AG10803 (cell line): ENCODE measurements around the gene ZSWIM8.

ENCODE experiments used
- DNase-seq: peaks from one replicate; pipeline ENCODE4 v3.0.0; 2010; ENCODE audit warnings: low read depth
- H3K4me3 ChIP-seq: 2 replicates; pipeline ENCODE4 v1.5.1; 2011; ENCODE audit warnings: mild to moderate bottlenecking, low read length, control low read depth
- CTCF ChIP-seq: conservative IDR thresholded peaks from 2 replicates; pipeline ENCODE4 v1.5.1; 2011; ENCODE audit warnings: mild to moderate bottlenecking, low read length, control low read depth, inconsistent platforms

Gene ZSWIM8

DNA sequence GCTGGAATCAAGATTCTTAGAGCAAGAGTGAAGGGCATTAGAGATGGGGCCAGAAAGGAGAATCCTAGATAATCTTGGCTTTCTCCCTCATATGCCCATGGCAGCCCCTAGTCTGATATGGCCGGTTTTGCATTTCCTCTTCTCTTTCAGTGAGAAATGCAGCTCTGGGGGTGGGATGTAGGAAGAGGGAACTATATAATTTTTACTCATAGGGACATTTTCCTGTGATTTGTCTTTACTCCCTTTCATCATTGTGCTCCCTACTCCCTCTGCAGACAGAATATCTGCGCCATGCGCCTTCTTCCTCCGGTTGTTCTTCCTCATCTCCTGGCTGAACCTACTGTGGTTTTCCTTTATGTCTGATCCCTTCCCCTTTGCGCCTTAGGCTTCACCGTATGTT, 20.3 kb upstream of the ZSWIM8 start:
- DNase-seq, result no peak
- H3K4me3 ChIP-seq, result no peak overlapping the region
- TF ChIP-seq CTCF, result no peak

DNA sequence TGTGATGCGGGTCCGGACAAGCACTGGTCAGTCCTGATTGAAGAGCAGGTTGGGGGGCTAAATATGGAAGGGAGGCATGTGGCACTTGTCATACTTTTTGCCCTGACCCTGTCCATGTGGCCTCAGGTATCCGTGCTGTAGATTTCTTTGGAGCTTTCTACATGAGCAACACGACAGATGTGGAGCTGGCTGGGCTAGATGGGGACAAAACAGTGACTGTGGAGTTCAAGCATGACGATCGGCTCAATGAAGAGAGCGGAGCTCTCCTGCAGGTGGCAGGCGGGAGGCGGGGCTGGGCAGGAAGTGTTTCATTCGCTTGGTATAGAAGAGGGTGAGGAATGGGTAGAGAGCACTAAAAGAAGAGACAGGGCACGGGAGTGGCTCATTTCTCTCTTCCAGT, 16.5 kb upstream of the ZSWIM8 start:
- no peak for DNase-seq
- no peak overlapping the region for H3K4me3 ChIP-seq
- TF ChIP-seq CTCF, result no peak

- H3K4me3 ChIP-seq, result no peak overlapping the region
- DNase-seq, result no peak
- no peak for TF ChIP-seq CTCF
Observed at GRCh38 chr10:73769396-73769795, 16.0 kb upstream of the ZSWIM8 start.

GRCh38 chr10:73771722-73772280, 13.6 kb upstream of the ZSWIM8 start:
- TF ChIP-seq CTCF, result 0 out of 2 replicates have a peak, but pooled peaks have one; percentile 11
- H3K4me3 ChIP-seq, result peak overlapping the region; percentile 88
- DNase-seq, result peak; percentile 31

DNA sequence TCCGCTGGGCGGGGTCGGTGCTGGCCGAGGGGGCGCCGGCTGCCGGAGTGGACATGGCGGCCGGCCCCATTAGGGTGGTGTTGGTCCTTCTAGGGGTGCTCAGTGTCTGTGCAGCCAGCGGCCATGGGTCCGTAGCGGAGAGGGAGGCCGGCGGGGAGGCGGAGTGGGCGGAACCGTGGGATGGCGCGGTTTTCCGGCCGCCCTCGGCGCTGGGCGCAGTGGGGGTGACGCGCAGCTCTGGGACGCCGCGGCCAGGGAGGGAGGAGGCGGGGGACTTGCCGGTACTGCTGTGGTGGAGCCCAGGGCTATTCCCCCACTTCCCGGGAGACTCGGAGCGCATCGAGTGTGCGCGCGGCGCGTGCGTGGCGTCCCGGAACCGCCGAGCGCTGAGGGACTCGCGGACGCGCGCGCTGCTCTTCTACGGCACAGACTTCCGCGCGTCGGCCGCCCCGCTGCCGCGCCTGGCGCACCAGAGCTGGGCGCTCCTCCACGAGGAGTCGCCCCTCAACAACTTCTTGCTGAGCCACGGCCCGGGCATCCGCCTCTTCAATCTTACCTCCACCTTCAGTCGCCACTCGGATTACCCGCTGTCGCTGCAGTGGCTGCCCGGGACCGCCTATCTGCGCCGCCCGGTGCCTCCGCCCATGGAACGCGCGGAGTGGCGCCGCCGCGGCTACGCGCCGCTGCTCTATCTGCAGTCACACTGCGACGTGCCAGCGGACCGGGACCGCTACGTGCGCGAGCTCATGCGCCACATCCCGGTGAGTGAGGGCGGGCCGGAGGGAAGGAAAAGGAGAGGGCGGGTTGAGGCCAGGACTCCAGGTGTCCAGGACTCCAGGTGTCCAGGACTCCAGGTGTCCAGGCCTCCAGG, 12.9 kb upstream of the ZSWIM8 start:
- H3K4me3 ChIP-seq, result peak overlapping the region; percentile 88
- peak; percentile 84 for DNase-seq
- TF ChIP-seq CTCF, result no peak

DNA sequence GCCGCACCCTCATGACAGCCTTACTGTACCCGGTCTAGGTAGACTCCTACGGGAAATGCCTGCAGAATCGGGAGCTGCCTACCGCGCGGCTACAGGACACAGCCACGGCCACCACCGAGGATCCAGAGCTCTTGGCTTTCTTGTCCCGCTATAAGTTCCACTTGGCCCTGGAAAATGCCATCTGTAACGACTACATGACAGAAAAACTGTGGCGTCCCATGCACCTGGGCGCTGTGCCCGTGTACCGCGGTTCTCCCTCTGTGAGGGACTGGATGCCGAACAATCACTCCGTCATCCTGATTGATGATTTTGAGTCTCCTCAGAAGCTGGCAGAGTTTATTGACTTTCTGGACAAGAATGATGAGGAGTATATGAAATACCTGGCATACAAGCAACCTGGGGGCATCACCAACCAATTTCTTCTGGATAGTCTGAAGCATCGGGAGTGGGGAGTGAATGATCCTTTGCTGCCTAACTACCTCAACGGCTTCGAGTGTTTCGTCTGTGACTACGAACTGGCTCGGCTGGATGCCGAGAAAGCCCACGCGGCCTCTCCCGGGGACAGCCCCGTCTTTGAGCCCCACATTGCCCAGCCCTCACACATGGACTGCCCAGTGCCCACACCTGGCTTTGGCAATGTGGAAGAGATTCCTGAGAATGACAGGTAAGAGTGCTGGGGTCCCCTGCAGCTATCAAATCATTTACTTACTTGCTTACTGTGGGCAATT, 12.1 kb upstream of the ZSWIM8 start:
- no peak for TF ChIP-seq CTCF
- peak overlapping the region; percentile 88 for H3K4me3 ChIP-seq
- no peak for DNase-seq

DNA sequence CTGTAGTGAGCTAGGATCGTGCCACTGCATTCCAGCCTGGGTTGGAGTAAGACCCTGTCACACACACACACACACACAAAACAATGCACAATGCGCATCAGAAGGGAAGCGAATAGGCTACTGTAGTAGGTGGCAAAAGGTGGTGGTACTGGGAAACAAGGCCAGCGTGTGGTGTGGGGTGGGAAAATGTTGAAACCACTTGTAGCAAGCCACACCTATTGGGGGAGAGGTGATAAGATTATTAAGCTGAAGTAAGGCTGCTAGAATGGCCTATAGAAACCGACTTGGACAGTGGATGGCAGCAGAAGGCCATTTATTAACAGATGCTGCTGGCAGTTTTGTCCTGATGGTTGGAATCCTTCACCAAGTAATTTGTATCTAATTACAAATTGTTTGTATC, 10.8 kb upstream of the ZSWIM8 start:
- peak; percentile 33 for TF ChIP-seq CTCF
- peak; percentile 32 for DNase-seq
- peak overlapping the region; percentile 88 for H3K4me3 ChIP-seq
